CD4-positive, alpha-beta T cell (primary cell): ENCODE data around the gene PUSL1. TPM values are rescaled to one million over a fixed set of nuclear protein-coding genes. Genes with fewer than 3 reads are reported as not detected.

Experiments
- ATAC-seq: fragments of 200-7000 bp; cut with Tn5 transposase; one replicate; pipeline ENCODE4 v1.10.0; 2022; ENCODE audit warnings: mild to moderate bottlenecking; ENCODE audit not compliant: poor library complexity
- CTCF ChIA-PET: fragments of 350-600 bp; sonication (Branson Sonifier 250); formaldehyde crosslinking; loops from one replicate; lab custom pipeline; 2021; ENCODE audit warnings: antibody characterized with exemption, inconsistent platforms; lab: Charles Lee
- POLR2A ChIA-PET: fragments of 350-600 bp; sonication (Branson Sonifier 250); formaldehyde crosslinking; loops from one replicate; lab custom pipeline; 2021; ENCODE audit warnings: antibody characterized with exemption, inconsistent platforms; lab: Charles Lee
- DNase-seq, 14 experiments: peaks; one replicate each; pipeline ENCODE4 v3.0.0-alpha.2; 2013 to 2020; ENCODE audit warnings: mixed read lengths in 2 of 14
- H3K27ac ChIP-seq, 2 donors: one replicate each; pipeline versions ENCODE4 v1.5.1 to v1.7.0; 2013; ENCODE audit warnings: low read length in 2 of 2, low read depth in 1 of 2, mild to moderate bottlenecking in 1 of 2
- H3K27me3 ChIP-seq, 2 experiments: 1 replicate in 1 of 2; 2 replicates in 1 of 2; pipeline versions ENCODE4 v1.6.1 to v1.7.0; 2013; ENCODE audit warnings: low read length in 2 of 2, control low read depth in 1 of 2, mild to moderate bottlenecking in 1 of 2, moderate library complexity in 1 of 2; ENCODE audit not compliant: insufficient read depth in 2 of 2, control insufficient read depth in 1 of 2
- H3K36me3 ChIP-seq: one replicate; pipeline ENCODE4 v1.6.1; 2013; ENCODE audit warnings: low read length, control low read depth; ENCODE audit not compliant: insufficient read depth
- H3K4me1 ChIP-seq: one replicate; pipeline ENCODE4 v1.6.1; 2013; ENCODE audit warnings: low read length, control low read depth; ENCODE audit not compliant: insufficient read depth
- H3K4me3 ChIP-seq: one replicate; pipeline ENCODE4 v1.5.1; 2013; ENCODE audit warnings: mild to moderate bottlenecking, low read length, moderate library complexity
- H3K9me3 ChIP-seq, 2 experiments: 1 replicate in 1 of 2; 2 replicates in 1 of 2; pipeline versions ENCODE4 v1.6.1 to v1.7.0; 2013; ENCODE audit warnings: low read length in 2 of 2, mild to moderate bottlenecking in 2 of 2, control low read depth in 1 of 2, moderate library complexity in 1 of 2; ENCODE audit not compliant: control insufficient read depth in 1 of 2, insufficient read depth in 1 of 2
- H3K27ac Mint-ChIP-seq: one replicate; pipeline ENCODE4 v1.8.0; 2020; ENCODE audit warnings: mixed read lengths
- H3K27me3 Mint-ChIP-seq: one replicate; pipeline ENCODE4 v1.8.0; 2021; ENCODE audit warnings: mixed read lengths
- H3K36me3 Mint-ChIP-seq: one replicate; pipeline ENCODE4 v1.8.0; 2021; ENCODE audit warnings: low read depth, mixed read lengths
- H3K4me1 Mint-ChIP-seq: one replicate; pipeline ENCODE4 v1.8.0; 2021; ENCODE audit warnings: low read depth, mixed read lengths
- H3K4me3 Mint-ChIP-seq: one replicate; pipeline ENCODE4 v1.8.0; 2020; ENCODE audit warnings: mild to moderate bottlenecking, mixed read lengths
- H3K9me3 Mint-ChIP-seq: one replicate; pipeline ENCODE4 v1.8.0; 2020; ENCODE audit warnings: mixed read lengths
- intact Hi-C, 2 experiments: fragments of 100-400 bp; cut with DNase I in 1 of 2; cut with micrococcal nuclease in 1 of 2; formaldehyde crosslinking; loops; one replicate each; pipeline versions ENCODE4 v1.15.1 to v1.9.0; 2023 to 2025; cut with DNase I, micrococcal nuclease
- total RNA-seq, 174 experiments: library from RNA in 2 of 174; stranded (reverse) in 2 of 174; gene quantifications; one replicate each; pipeline ENCODE4 v1.2.3 and lab custom pipeline; 2021 to 2026
- TF ChIP-seq, protein P1 (sequence below): fragments of 200-600 bp; IDR thresholded peaks from one replicate; pipeline ENCODE4 v1.8.0; 2022; ENCODE audit warnings: antibody characterized with exemption, mild to moderate bottlenecking

The PUSL1 gene
- total RNA-seq, 2 experiments from 2014 or later = 18.1 to 19.2 TPM

DNA sequence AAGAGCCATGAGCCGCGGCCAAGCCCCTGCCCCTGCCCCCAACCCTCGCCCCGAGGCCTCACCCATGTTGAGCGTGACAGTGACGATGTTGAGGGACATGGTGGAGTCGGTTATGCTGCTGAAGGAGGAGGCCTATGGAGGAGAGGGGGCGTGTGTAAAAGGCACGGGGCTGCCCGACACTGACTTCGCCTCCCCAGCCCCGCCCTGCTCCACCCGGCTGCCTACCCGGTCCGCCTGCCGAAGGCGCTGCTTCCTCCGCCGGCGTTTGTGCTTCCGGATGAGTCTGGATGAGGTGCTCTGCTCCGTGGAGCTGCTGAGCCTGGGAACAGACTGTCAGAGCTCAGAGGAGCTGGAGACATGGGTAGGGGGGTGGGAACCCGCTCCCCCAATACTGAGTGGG, 31.8 kb downstream of the PUSL1 start:
- Histone ChIP-seq H3K9me3 (no peaks in the 10 kb centered on the region), H3K36me3 (peaks cover 15% of the 10 kb centered on the region), H3K4me3 (no peak overlapping the region), H3K4me1 (peaks cover 3% of the 10 kb centered on the region), H3K27ac (no peak overlapping the region), H3K27me3 (no peaks in the 10 kb centered on the region)
- no peak for DNase-seq
- H3K36me3 Mint-ChIP-seq = peaks cover 7% of the 10 kb centered on the region
- H3K4me3 Mint-ChIP-seq = no peak overlapping the region
- ChIA-PET POLR2A (no interaction called here), CTCF (no interaction called here)
- no peak overlapping the region for H3K27ac Mint-ChIP-seq
- intact Hi-C loops = no loop called here
- no peaks in the 10 kb centered on the region for H3K4me1 Mint-ChIP-seq
- TF ChIP-seq, protein P1, sequence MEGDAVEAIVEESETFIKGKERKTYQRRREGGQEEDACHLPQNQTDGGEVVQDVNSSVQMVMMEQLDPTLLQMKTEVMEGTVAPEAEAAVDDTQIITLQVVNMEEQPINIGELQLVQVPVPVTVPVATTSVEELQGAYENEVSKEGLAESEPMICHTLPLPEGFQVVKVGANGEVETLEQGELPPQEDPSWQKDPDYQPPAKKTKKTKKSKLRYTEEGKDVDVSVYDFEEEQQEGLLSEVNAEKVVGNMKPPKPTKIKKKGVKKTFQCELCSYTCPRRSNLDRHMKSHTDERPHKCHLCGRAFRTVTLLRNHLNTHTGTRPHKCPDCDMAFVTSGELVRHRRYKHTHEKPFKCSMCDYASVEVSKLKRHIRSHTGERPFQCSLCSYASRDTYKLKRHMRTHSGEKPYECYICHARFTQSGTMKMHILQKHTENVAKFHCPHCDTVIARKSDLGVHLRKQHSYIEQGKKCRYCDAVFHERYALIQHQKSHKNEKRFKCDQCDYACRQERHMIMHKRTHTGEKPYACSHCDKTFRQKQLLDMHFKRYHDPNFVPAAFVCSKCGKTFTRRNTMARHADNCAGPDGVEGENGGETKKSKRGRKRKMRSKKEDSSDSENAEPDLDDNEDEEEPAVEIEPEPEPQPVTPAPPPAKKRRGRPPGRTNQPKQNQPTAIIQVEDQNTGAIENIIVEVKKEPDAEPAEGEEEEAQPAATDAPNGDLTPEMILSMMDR = no peak
- no peaks in the 10 kb centered on the region for H3K27me3 Mint-ChIP-seq
- no peaks in the 10 kb centered on the region for H3K9me3 Mint-ChIP-seq
- ATAC-seq = no peak

- Mint-ChIP-seq H3K9me3 (no peaks in the 10 kb centered on the region), H3K4me3 (no peak overlapping the region), H3K27ac (no peak overlapping the region), H3K27me3 (no peaks in the 10 kb centered on the region), H3K4me1 (no peaks in the 10 kb centered on the region), H3K36me3 (peaks cover 7% of the 10 kb centered on the region)
- DNase-seq (no peak), ATAC-seq (no peak)
- Histone ChIP-seq H3K9me3 (no peaks in the 10 kb centered on the region), H3K27me3 (no peaks in the 10 kb centered on the region), H3K4me3 (no peak overlapping the region), H3K4me1 (peaks cover 11% of the 10 kb centered on the region), H3K36me3 (peaks cover 15% of the 10 kb centered on the region), H3K27ac (no peak overlapping the region)
- CTCF ChIA-PET = no interaction called here
- POLR2A ChIA-PET = no interaction called here
- TF ChIP-seq, protein P1 = no peak
- intact Hi-C loops = no loop called here
Measured at GRCh38 chr1:1340791-1341548, 32.6 kb downstream of the PUSL1 start.

DNA sequence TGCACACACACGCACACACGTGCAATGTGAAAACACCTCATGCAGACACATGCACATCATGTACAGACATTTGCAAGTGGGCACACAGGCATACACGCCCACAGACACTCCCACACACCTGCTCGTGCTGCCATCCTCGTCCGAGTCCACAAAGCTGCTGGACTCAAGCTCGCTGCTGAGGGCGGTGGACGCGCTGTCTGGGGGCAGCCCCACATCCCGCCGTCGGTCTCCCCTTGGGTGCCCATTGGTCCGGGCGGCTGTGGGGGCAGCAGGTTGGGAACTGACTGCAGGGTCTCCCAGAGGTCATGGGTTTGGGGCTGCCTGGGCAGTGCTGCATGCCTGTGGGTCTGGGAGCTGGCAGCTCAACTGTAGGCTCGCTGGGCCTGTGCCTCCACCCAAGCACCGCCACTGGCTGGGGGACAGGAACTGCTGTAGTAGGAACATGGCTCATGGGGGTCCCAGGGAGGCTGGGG, 33.2 kb downstream of the PUSL1 start:
- H3K4me3 ChIP-seq = no peak overlapping the region
- peaks cover 15% of the 10 kb centered on the region for H3K36me3 ChIP-seq
- POLR2A ChIA-PET = no interaction called here
- Mint-ChIP-seq H3K36me3 (peaks cover 7% of the 10 kb centered on the region), H3K27ac (no peak overlapping the region), H3K4me1 (peaks cover under 1% of the 10 kb centered on the region), H3K4me3 (no peak overlapping the region), H3K27me3 (no peaks in the 10 kb centered on the region), H3K9me3 (no peaks in the 10 kb centered on the region)
- DNase-seq = no peak
- H3K9me3 ChIP-seq = no peaks in the 10 kb centered on the region
- H3K27me3 ChIP-seq = no peaks in the 10 kb centered on the region
- no peak overlapping the region for H3K27ac ChIP-seq
- CTCF ChIA-PET = no interaction called here
- H3K4me1 ChIP-seq = peaks cover 13% of the 10 kb centered on the region
- TF ChIP-seq, protein P1 = no peak
- intact Hi-C loops = no loop called here
- no peak for ATAC-seq
